K562 (cell line): ENCODE results near the gene MARK3. TPM values are rescaled to one million over a fixed set of nuclear protein-coding genes. Genes with fewer than 3 reads are reported as not detected.

Source experiments
- ADNP ChIP-seq: fragments of 200-800 bp; sonication (Bioruptor generic); IDR thresholded peaks from 2 replicates; pipeline ENCODE4 v1.6.1; 2016; ENCODE audit warnings: missing genetic modification characterization, missing compliant biosample characterization
- ARID1B ChIP-seq: fragments of 450-650 bp; IDR thresholded peaks from 2 replicates; pipeline ENCODE4 v1.6.1; 2016; ENCODE audit warnings: antibody characterized with exemption, mild to moderate bottlenecking, inconsistent platforms
- ATF7 ChIP-seq: fragments of 450-650 bp; IDR thresholded peaks from 2 replicates; pipeline ENCODE4 v1.7.1; 2014; ENCODE audit warnings: mild to moderate bottlenecking, moderate library complexity
- CBX5 ChIP-seq: IDR thresholded peaks from 2 replicates; pipeline ENCODE4 v1.6.1; 2014; ENCODE audit warnings: low read depth, borderline replicate concordance
- CEBPG ChIP-seq, 3 experiments: fragments of 200-800 bp in 1 of 3; sonication (Bioruptor generic) in 1 of 3; sonication (generic) in 1 of 3; formaldehyde crosslinking in 1 of 3; IDR thresholded peaks in 2 of 3; conservative IDR thresholded peaks in 1 of 3; 2 replicates each; pipeline versions ENCODE4 v1.6.1 to v1.8.0; 2016 to 2022; ENCODE audit warnings: missing compliant biosample characterization in 2 of 3, missing genetic modification characterization in 2 of 3, mild to moderate bottlenecking in 1 of 3, missing genetic modification reagents in 1 of 3
- CHD2 ChIP-seq: IDR thresholded peaks from 2 replicates; pipeline ENCODE4 v1.6.1; 2011; ENCODE audit warnings: low read depth, low read length
- GTF2B ChIP-seq: IDR thresholded peaks from 2 replicates; pipeline ENCODE4 v1.6.1; 2011; ENCODE audit not compliant: insufficient read length; ENCODE audit errors: extremely low read depth
- HNRNPLL ChIP-seq: fragments of 200-400 bp; formaldehyde crosslinking; IDR thresholded peaks from 2 replicates; pipeline ENCODE4 v1.6.1; 2017; ENCODE audit warnings: low read length, low read depth, mild to moderate bottlenecking; ENCODE audit not compliant: poor library complexity, severe bottlenecking
- HNRNPUL1 ChIP-seq: fragments of 200-400 bp; formaldehyde crosslinking; IDR thresholded peaks from 2 replicates; pipeline ENCODE4 v1.6.1; 2017; ENCODE audit warnings: low read length
- NCOA2 ChIP-seq, 2 experiments: fragments of 450-650 bp; IDR thresholded peaks; 2 replicates each; pipeline ENCODE4 v1.6.1; 2018; ENCODE audit warnings: mild to moderate bottlenecking in 2 of 2, moderate library complexity in 1 of 2; ENCODE audit not compliant: partially characterized antibody in 2 of 2
- POLR2H ChIP-seq: IDR thresholded peaks from 2 replicates; pipeline ENCODE4 v1.6.1; 2016; ENCODE audit warnings: missing genetic modification characterization, low read depth, mild to moderate bottlenecking, control low read depth, missing compliant biosample characterization, moderate library complexity
- RBM25 ChIP-seq: fragments of 200-400 bp; formaldehyde crosslinking; IDR thresholded peaks from 2 replicates; pipeline ENCODE4 v1.6.1; 2018; ENCODE audit warnings: low read length, low read depth, moderate library complexity; ENCODE audit not compliant: severe bottlenecking
- SIRT6 ChIP-seq: IDR thresholded peaks from one replicate; pipeline ENCODE4 v1.6.1; 2012; ENCODE audit warnings: low read depth, mild to moderate bottlenecking, control low read depth, inconsistent platforms, low read length, moderate library complexity
- TCFL5 ChIP-seq: fragments of 250-450 bp; sonication (Bioruptor Pico); conservative IDR thresholded peaks from 2 replicates; pipeline ENCODE4 v1.6.1; 2021; ENCODE audit warnings: mild to moderate bottlenecking, moderate library complexity, matching md5 sums
- TEAD1 ChIP-seq, 2 experiments: fragments of 450-650 bp in 1 of 2; sonication (generic) in 1 of 2; formaldehyde crosslinking; IDR thresholded peaks; 2 replicates each; pipeline versions ENCODE4 v1.4.0 to v1.8.0; 2020 to 2022; ENCODE audit warnings: mild to moderate bottlenecking in 2 of 2, missing genetic modification reagents in 1 of 2
- THRAP3 ChIP-seq: fragments of 450-650 bp; IDR thresholded peaks from 2 replicates; pipeline ENCODE4 v1.6.1; 2016; ENCODE audit warnings: mild to moderate bottlenecking, inconsistent platforms, borderline replicate concordance
- TRIM28 ChIP-seq: fragments of 450-650 bp; IDR thresholded peaks from 2 replicates; pipeline ENCODE4 v1.6.1; 2017
- ZFPM2 ChIP-seq: fragments of 250-450 bp; sonication (Bioruptor Pico); IDR thresholded peaks from 2 replicates; pipeline ENCODE4 v1.5.1; 2022; ENCODE audit warnings: mild to moderate bottlenecking
- ZNF124 ChIP-seq: sonication (generic); formaldehyde crosslinking; IDR thresholded peaks from 2 replicates; pipeline ENCODE4 v1.8.1; 2022; ENCODE audit warnings: missing genetic modification reagents
- ZNF23 ChIP-seq: fragments of 250-450 bp; sonication (Bioruptor Pico); IDR thresholded peaks from 2 replicates; pipeline ENCODE4 v1.4.0; 2020; ENCODE audit warnings: mild to moderate bottlenecking
- ZNF3 ChIP-seq: fragments of 250-450 bp; sonication (Bioruptor Pico); IDR thresholded peaks from 2 replicates; pipeline ENCODE4 v1.5.0; 2021; ENCODE audit warnings: mild to moderate bottlenecking, moderate library complexity
- ZNF347 ChIP-seq: fragments of 450-650 bp; formaldehyde crosslinking; IDR thresholded peaks from 2 replicates; pipeline ENCODE4 v1.4.0; 2020; ENCODE audit warnings: low read depth, mild to moderate bottlenecking, moderate library complexity
- ZNF408 ChIP-seq: fragments of 250-450 bp; sonication (Bioruptor Pico); IDR thresholded peaks from 2 replicates; pipeline ENCODE4 v1.4.0; 2020; ENCODE audit warnings: low read depth, mild to moderate bottlenecking, moderate library complexity
- ZNF561 ChIP-seq: fragments of 450-650 bp; formaldehyde crosslinking; conservative IDR thresholded peaks from 2 replicates; pipeline ENCODE4 v1.4.0; 2020; ENCODE audit warnings: mild to moderate bottlenecking, moderate library complexity
- ZNF583 ChIP-seq: fragments of 250-450 bp; sonication (Bioruptor Pico); IDR thresholded peaks from 2 replicates; pipeline ENCODE4 v1.4.0; 2020
- ZNF76 ChIP-seq: fragments of 250-450 bp; sonication (Bioruptor Pico); IDR thresholded peaks from 2 replicates; pipeline ENCODE4 v1.4.0; 2020; ENCODE audit warnings: mild to moderate bottlenecking, moderate library complexity, borderline replicate concordance
- polyA plus RNA-seq, 8 experiments: library from polyadenylated mRNA; depleted of rRNA in 4 of 8; stranded (reverse) in 5 of 8; unstranded in 3 of 8; fragments of >200 nt; fragmentation: Nextera tagmentation in 2 of 8; fragmentation: Illumina TruSeq in 1 of 8; extraction: Ambion mirVana in 2 of 8; extraction: Trizol in 1 of 8; gene quantifications; 2 replicates each; pipeline versions ENCODE4 v1.2.1 to v1.2.3, GENCODE V29; 2011 to 2014; ENCODE audit warnings: inconsistent platforms in 1 of 8, missing spikeins in 1 of 8
- total RNA-seq, 7 experiments: library from RNA; depleted of rRNA in 6 of 7; stranded (reverse); fragments of >200 nt in 6 of 7; fragmentation: Illumina TruSeq in 2 of 7; extraction: Trizol in 2 of 7; gene quantifications; 2 replicates each; pipeline versions ENCODE4 v1.2.1 to v1.2.3, GENCODE V29; 2011 to 2021; ENCODE audit warnings: low replicate concordance in 1 of 7
- TF ChIP-seq, protein P1 (sequence below): fragments of 250-450 bp; sonication (Bioruptor Pico); IDR thresholded peaks from 2 replicates; pipeline ENCODE4 v1.5.0; 2021
- TF ChIP-seq, protein P2 (sequence below): fragments of 450-650 bp; formaldehyde crosslinking; IDR thresholded peaks from 2 replicates; pipeline ENCODE4 v1.4.0; 2022; ENCODE audit warnings: missing genetic modification characterization

The MARK3 gene
- total and polyA plus RNA-seq, 9 of the 15 experiments (the other 6 are each of a cell fraction or from before 2014, with no cell fraction given), result 10.1 to 68.7 (median 56.3) TPM

GRCh38 chr14:103385152-103385928, at the start of gene MARK3 (continued):
- TF ChIP-seq CHD2 (no peak; the same call in 1 of the 2 replicates), CEBPG (CRISPR knock-in tag; IDR thresholded peaks at IDR 0.05) (no peak), CEBPG (tag; conservative IDR thresholded peaks at IDR 0.05 in 1 of 2, IDR thresholded peaks at IDR 0.05 in 1 of 2) (no peak), ARID1B (no peak), ZNF347 (CRISPR knock-in tag) (no peak), ZNF23 (CRISPR knock-in tag) (no peak), TRIM28 (no peak), SIRT6 (no peak), ATF7 (peak; percentile 55; the same call in 1 of the 2 replicates), RBM25 (peak; percentile 61), ZNF3 (CRISPR knock-in tag) (no peak), ZFPM2 (CRISPR knock-in tag) (no peak), ZNF76 (no peak), TEAD1 (CRISPR knock-in tag; IDR thresholded peaks at IDR 0.05) (no peak), HNRNPUL1 (no peak), HNRNPLL (no peak), ZNF408 (CRISPR knock-in tag) (no peak), POLR2H (tag) (no peak), ZNF561 (CRISPR knock-in tag) (no peak), GTF2B (no peak), TCFL5 (CRISPR knock-in tag) (no peak), ADNP (tag) (no peak), ZNF124 (CRISPR knock-in tag) (no peak), NCOA2 (IDR thresholded peaks at IDR 0.05; ENCODE audit: partially characterized antibody in 2 of 2) (no peak), CBX5 (no peak), THRAP3 (no peak), ZNF583 (CRISPR knock-in tag) (no peak)
- TF ChIP-seq, protein P1, sequence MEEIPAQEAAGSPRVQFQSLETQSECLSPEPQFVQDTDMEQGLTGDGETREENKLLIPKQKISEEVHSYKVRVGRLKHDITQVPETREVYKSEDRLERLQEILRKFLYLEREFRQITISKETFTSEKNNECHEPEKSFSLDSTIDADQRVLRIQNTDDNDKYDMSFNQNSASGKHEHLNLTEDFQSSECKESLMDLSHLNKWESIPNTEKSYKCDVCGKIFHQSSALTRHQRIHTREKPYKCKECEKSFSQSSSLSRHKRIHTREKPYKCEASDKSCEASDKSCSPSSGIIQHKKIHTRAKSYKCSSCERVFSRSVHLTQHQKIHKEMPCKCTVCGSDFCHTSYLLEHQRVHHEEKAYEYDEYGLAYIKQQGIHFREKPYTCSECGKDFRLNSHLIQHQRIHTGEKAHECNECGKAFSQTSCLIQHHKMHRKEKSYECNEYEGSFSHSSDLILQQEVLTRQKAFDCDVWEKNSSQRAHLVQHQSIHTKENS (CRISPR knock-in tag), result no peak
- TF ChIP-seq, protein P2, sequence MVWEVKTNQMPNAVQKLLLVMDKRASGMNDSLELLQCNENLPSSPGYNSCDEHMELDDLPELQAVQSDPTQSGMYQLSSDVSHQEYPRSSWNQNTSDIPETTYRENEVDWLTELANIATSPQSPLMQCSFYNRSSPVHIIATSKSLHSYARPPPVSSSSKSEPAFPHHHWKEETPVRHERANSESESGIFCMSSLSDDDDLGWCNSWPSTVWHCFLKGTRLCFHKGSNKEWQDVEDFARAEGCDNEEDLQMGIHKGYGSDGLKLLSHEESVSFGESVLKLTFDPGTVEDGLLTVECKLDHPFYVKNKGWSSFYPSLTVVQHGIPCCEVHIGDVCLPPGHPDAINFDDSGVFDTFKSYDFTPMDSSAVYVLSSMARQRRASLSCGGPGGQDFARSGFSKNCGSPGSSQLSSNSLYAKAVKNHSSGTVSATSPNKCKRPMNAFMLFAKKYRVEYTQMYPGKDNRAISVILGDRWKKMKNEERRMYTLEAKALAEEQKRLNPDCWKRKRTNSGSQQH (CRISPR knock-in tag), result no peak
